Right forelimb (tissue), 1 donor: Measurements from ENCODE around the gene HSF4.
A peak's percentile ranks its signal among the peaks of the same experiment; 100 is the strongest.

Source experiments
- DNase-seq: peaks from one replicate; pipeline ENCODE4 v3.0.0-alpha.2; 2018

The HSF4 gene

DNA sequence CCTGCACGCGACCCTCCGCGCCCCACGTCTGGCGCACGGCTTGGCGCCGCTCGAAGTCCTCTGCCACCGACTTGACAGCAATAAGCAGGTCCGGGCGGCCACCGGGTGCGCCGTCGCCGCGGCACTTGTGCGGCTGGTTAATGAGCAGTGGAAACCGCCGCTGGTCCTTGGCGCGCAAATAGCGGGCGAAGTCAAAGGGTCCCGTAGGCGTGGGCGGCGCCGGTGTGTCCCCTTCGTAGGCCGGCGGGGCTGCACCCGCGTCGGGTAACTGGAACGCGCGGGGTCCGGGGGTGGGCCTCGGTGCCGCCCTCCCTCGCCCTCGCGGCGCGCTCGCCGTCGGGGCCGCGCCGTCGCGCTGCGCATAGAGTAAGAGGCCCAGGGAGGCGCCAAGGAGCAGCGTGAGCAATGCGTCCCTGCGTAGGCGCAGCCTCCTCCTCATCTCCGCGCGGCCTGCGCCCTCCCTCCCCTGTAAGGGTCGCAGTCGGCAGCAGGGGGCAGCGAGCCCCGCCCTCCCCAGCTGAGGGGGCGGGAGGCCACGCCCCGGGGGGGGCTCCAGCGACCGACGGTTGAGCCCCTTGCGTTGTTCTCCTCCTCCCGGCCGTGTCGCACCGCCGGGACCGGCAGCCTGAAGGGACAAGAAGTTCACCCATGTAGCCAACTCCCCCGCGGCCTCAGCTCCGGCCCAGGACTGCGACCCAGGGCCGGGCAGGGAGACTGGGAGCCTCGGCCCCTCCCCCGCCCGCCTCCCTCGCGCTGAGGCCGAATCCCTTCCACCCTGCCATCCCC is 14.3 kb upstream of the HSF4 start:
- peak; percentile 82 for DNase-seq

- DNase-seq = peak; percentile 93
Measured at GRCh38 chr16:67150833-67151396, 13.6 kb upstream of the HSF4 start, which contains the start of gene B3GNT9. Gene B3GNT9, minus strand, starts transcription at chr16:67150998. Its CDS starts 513 bp downstream, at chr16:67150485.

DNA sequence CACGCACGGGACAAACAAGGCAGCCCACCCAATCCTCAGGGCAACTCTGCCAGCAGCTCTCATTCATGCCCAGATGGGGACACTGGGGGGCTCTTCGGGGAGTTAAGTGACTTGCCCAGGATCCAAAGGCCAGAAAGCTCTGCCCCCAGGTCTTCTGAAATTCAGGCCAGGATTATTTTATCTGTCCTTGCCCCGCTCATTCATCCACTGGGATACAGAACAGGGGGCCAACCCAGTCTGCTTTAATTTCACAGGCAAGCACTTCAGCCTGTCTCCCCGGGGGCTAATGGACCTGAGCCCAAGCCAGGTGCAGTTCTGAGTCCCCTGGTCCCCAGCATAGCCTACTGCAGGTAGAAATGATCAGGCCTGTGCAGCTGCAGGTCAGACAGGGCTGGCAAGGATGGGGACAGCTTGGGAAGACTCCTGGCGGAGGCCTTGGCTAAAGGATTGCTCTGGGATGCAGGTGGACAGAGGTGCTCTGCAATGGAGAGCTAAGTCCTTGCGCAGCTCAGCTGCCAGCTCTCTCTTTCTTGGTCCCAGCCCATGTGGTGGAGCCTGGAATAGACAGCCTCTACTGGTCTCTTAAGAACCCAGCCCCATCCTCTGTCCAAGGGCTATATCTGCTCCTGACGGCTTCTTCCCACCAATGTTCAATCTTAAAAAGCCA is 13.0 kb upstream of the HSF4 start:
- no peak for DNase-seq

DNA sequence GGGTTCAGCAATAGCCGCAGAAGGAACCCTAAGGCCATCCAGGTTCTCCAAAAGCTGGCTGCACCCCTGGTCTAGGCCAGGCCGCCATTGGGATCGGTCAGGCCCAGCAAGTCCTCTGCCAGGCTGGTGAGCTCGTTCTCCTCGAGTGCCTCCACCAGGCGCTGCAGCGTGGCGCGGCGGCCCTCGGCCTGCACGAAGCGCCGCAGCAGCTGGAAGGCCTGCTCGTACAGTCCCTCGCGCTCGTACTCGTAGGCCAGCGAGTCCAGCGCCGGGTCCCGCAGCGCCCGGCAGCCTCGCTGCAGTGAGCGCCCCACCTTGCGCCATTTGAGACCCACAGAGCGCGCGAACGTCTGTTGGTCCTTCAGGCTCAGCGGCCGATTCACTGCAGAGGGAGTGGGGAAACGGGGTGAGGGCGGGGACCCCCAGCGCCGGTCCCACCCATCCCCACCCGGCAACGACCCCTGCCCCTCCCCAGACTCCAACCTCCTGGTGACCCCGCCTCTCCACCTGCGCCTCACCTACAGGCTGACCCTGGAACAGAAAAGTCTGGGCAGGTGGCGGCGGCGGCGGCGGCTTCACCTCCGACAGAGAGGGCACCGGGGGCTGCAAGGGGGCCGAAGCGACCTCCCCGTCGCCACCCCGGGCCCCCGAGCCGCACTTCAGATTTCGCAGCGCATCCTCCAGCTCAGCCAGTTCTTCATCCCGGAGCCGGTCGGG is 9.8 kb upstream of the HSF4 start:
- DNase-seq = no peak

DNA sequence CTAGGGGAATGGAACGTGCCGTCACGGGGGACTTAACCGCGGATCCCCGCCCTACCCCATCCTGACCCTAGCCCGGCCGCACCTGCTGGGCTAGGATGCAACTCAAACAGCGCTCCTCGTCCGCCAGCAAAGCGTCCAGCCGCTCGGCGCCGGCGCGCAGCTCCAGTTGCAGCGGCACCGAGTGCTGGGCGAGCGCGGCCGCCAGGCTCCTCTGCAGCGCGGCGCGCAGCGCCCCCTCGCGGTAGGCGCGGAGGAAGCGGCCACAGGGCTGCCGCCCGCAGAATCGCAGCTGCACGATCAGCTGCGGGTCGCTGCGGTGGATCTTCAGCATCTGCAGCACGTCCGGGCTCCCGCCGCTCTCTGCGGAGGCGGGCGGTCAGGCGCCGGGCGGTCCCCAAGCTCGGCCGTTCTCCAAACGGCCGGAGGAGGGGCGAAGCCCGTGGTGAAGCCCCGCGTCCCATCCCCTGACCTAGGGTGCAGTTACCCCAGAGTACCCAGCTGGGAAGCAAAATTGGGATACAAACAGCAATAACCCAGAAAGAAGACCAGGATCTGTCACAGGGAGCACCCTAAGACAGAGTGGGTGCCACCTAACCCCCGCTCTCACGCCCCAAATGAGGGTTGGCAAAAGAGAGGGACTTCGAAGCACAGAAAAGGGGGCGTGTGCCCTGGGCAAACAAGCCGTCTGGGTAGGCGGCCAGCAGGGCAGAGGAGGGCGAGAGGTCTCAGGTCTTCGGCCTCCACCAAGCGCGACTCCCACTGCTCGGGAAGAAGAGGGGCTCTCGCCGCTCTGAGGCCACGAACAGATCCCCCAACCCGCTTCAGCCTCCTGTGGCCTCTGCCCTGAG is 9.0 kb upstream of the HSF4 start:
- DNase-seq = peak; percentile 89

DNA sequence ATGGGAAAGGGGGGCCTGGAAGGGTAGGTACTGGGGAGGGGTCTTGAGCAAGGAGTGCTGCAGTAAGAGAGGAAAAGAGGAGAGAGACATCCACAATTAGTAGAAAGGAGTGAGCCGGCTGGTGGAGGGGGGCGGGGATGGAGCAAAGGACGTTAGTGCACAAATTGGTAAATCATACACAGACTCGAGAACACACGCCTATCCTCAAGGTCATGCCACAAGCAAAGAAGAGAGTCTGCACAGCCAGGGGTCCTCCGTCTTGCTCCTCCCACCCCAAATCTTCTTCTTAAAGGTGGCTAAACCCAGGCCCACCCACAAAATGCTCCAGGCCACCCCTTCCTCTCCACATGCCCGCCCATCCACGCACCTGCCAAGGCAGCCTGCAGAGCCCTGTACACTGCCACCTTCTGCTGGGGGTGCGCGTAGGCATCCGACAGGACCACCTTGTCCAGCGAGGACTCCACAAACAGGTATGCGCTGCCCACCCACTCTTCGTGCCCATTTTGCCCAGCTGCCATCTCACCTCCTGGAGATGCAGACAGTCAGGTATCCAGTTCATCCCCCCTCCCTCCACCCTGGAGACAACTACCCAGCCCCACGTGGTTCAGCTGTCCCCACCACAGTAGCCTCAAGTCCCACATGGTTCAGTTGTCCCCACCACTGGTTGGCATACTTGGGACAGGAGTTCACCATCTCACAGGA is 8.3 kb upstream of the HSF4 start:
- DNase-seq = no peak

DNA sequence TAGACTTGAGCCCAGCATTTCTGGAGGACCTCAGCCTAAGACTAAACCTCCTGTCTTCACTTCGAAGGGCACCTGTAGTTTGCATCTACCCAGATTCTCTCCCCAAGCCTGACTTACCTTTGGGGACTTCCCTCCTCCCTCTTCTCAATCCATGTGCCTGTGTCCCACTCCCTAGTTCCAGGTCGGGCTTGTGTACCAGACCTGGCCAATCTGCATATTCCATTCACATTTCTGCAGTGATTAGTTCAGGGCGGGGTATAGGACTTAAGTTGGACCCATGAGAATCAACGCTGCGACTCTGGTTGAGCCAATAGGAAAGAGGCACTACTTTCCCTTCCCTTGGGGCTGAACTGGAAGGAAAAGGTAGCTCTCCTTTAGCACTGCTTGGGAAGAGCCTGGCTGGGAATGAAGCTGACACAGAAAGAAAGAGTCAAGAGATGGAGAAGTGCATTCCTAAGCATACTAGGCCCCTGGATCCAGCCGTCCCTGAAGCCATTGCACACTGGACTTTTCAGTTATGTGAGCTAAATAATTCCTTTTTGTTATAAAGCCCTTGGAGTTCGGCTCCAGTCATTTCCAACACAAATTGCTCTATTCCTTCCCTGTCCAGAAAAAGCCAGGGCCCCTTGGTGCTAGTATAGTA is 7.3 kb upstream of the HSF4 start:
- no peak for DNase-seq

GRCh38 chr16:67157892-67158635 is 6.5 kb upstream of the HSF4 start:
- no peak for DNase-seq

DNA sequence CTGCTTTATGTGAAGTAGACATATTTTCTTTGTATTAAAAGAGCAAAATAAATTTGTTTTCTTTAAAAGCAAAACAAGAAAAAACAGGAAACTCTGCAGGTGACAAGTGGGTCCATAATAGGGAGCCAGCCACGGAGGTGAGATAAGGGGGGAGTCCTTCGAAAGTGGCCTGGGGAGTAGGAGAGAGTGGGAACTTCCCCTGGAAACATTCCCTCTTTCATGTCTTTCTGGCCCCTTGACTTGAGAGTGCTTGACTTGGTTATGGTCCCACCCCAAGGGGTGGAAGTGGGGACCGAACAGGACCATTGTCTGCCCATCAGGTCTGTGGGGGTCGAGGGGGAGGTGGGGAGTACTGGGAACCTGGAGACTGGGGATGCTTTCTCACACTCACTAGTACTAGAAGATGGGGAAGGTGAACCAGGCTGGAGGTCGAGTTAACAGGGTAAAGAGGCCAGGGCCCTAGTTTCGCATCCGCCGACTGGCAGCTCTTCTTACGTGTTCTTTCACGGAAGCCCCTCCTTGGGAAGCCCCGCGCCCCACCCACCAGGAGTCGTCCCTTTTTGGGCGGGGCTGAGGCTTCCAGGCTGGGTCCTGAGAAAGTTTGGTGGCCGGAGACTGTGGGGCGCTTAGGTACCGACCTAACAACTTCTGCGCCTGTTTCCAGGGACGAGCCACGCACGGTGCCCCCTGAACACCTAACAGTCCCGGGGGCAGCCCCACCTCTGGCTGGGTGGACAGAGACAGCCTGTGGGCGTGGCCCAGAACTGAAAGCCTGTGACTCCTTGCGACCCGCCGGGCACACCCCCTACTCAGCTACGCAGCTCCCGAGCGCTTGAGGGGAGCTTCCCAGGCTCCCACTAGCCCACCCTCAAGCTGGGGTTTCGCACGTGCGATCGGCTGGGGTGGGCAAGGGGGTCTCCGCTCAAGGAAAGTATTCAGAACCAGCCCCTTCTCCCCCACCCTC is 5.6 kb upstream of the HSF4 start:
- no peak for DNase-seq

DNA sequence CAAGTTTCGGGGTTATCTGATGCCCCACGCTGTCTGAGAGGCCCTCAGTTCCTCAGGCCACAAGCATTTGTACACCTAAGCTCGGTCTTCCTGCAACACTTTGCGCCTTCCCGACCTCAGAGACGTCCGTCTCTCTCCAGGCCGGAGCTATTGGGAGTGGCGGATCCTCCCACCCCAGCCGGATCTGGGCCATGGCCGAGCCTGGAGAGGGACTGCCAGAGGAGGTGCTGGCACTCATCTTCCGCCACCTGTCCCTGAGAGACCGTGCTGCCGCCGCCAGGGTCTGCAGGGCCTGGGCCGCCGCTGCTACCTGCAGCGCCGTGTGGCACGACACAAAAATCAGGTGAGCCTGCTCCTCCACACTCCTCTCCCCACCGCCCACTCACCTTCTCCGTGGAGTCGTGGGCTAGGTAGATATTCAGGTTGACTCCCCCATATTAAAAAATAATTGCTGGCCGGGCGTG is 2.9 kb upstream of the HSF4 start:
- no peak for DNase-seq

- DNase-seq = no peak
Measured at GRCh38 chr16:67162506-67163163, 1.9 kb upstream of the HSF4 start.

- no peak for DNase-seq
Measured at GRCh38 chr16:67163164-67163998, 1.2 kb upstream of the HSF4 start.

DNA sequence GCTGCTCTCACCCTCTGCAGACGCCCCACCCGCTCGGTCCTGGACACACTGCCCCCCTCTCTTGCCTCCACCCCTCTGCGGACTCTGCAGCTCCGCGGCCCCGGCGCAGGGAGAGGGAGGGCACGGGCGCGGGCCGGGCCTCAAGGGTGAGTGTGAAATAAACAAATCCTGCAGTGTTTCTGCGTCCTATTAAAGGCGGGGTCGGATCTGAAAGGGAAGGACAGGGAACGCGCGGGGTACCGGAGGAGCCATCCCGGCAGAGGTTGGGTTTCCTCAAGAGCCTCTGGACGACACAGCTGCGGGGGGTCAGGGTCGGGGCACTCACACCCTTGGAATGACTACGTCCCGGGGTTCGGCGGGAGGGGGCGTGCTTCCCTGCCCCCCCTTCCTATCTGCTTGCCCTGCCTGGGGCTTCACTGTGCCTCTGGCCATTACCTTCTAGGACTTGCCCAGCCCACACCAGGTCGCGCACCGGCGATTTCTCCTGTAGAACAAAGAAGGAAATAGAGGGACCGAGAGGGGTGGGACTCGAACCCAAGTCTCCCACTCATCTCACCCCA is 466 bp upstream of the HSF4 start:
- DNase-seq = no peak

DNA sequence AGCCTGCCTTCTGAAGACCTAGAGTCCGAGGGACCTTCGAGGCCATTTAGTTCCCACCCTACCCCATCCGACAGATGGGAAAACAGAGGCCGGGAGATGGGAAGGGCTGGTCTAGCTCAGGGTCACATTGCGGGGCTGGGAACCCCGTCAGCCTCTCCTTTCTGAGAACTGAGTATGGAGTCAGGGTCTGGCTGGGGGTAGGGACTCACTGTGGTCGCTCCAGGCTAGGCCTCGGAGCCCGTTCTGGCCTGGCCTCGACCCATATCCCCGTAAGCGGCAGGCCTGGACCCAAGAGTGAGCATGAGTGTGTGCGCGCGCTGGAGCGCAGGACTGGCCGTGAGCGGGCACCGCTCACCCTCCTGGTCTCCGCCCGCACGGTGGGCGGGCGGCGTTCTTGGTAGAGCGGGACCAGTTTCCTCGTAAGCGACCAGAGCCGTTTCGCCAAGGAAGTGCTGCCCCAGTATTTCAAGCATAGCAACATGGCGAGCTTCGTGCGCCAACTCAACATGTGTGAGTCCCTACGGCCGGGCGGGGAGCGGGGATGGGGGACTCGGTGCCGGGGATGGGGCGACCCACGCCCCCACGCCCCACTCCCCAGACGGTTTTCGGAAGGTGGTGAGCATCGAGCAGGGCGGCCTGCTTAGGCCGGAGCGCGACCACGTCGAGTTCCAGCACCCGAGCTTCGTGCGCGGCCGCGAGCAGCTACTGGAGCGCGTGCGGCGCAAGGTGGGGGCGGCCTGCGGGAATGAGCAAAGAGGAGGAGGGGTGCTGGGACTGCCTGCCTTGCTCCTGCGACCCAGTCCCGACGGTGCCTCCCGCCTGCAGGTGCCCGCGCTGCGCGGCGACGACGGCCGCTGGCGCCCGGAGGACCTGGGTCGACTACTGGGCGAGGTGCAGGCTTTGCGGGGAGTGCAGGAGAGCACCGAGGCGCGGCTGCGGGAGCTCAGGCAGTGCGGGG is 855 bp downstream of the HSF4 start:
- DNase-seq = no peak

GRCh38 chr16:67166110-67166547 is 1.6 kb downstream of the HSF4 start:
- DNase-seq = no peak

DNA sequence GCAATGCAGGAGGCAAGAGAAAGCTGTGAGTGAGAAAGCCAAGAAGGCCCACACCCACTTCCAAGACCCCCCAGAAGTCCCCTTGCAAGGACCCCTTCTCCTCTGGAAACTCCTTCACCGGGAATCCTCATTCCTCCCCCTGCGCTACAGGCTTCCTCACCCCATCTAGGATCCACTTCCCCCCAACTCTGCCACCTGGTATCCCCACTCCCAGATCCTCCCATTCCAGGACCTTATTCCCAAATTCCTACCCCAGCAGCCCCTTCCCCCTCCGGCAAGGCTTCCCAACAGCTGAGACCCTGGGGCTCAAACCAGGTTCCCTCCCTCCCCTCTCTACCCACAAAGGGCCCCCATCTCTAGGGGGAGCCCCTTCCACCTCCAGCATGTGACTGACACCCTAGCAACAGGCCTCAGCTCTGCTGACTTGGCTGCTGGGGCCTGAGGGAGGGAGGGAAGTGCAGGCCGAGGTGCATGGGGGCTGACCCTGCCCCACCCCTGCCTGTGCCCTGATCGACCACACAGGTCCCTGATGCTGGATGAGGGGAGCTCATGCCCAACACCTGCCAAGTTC is 2.1 kb downstream of the HSF4 start:
- no peak for DNase-seq
